ENCODE measurements around the gene SERF2. TPM values are rescaled to one million over a fixed set of nuclear protein-coding genes. Genes with fewer than 3 reads are reported as not detected.
A peak's percentile ranks its signal among the peaks of the same experiment; 100 is the strongest.

SERF2 gene
- total and polyA plus RNA-seq, 8 donors = 276 to 3,403 (median 997) TPM

- DNase-seq = peak in 1 of 2 donors; percentile 30
- Histone ChIP-seq H3K4me3 (peak overlapping the region; percentile 63 to 99 (median 86)), H3K9me3 (no peaks in the 10 kb centered on the region), H3K27ac (peak overlapping the region; percentile 94 to 99 (median 99)), H3K27me3 (no peaks in the 10 kb centered on the region), H3K36me3 (peaks cover 30 to 55% (median 51%) of the 10 kb centered on the region in 4 donors), H3K4me1 (peaks cover 31 to 64% (median 59%) of the 10 kb centered on the region in 4 donors)
- WGBS, 5 donors = 66 to 75% (median 68%) methylated on average over 10 of the region's 10 CpGs
- intact Hi-C loops (cut with DNase I; ENCODE audit: low total_unique reads) = no loop called here
- TF ChIP-seq POLR2AphosphoS5 (IDR thresholded peaks at IDR 0.05) (no peak), CTCF (IDR thresholded peaks at IDR 0.05) (no peak), POLR2A (IDR thresholded peaks at IDR 0.05) (no peak), EP300 (IDR thresholded peaks at IDR 0.05) (no peak)
Observed at GRCh38 chr15:43793647-43794046, 1.5 kb downstream of the SERF2 start.

GRCh38 chr15:43794269-43795037 lies 2.3 kb downstream of the SERF2 start:
- WGBS, 5 donors = 72 to 78% (median 74%) methylated on average over 9 of the region's 9 CpGs
- Histone ChIP-seq H3K27ac (peak overlapping the region; percentile 49 to 99 (median 99)), H3K36me3 (peaks cover 36 to 63% (median 59%) of the 10 kb centered on the region in 4 donors), H3K9me3 (no peaks in the 10 kb centered on the region), H3K4me1 (peaks cover 37 to 72% (median 67%) of the 10 kb centered on the region in 4 donors), H3K27me3 (no peaks in the 10 kb centered on the region), H3K4me3 (peak overlapping the region in 3 of 4 donors; percentile 63 to 89 (median 82))
- TF ChIP-seq EP300 (IDR thresholded peaks at IDR 0.05) = no peak
- TF ChIP-seq CTCF (IDR thresholded peaks at IDR 0.05) = no peak
- no peak for TF ChIP-seq POLR2AphosphoS5 (IDR thresholded peaks at IDR 0.05)
- TF ChIP-seq POLR2A (IDR thresholded peaks at IDR 0.05) = no peak
- intact Hi-C loops (cut with DNase I; ENCODE audit: low total_unique reads) = no loop called here
- DNase-seq = peak in 1 of 2 donors; percentile 54

- TF ChIP-seq EP300 (IDR thresholded peaks at IDR 0.05) = no peak
- no peak for TF ChIP-seq POLR2A (IDR thresholded peaks at IDR 0.05)
- no peak for TF ChIP-seq CTCF (IDR thresholded peaks at IDR 0.05)
- TF ChIP-seq POLR2AphosphoS5 (IDR thresholded peaks at IDR 0.05) = no peak
- 83 to 96% (median 93%) methylated on average over 2 of the region's 2 CpGs for WGBS, 5 donors
- H3K4me1 ChIP-seq = peaks cover 45 to 79% (median 74%) of the 10 kb centered on the region in 4 donors
Observed at GRCh38 chr15:43795197-43795596, 3.1 kb downstream of the SERF2 start.

GRCh38 chr15:43795997-43796396 lies 3.9 kb downstream of the SERF2 start:
- TF ChIP-seq EP300 (IDR thresholded peaks at IDR 0.05) (no peak), POLR2A (IDR thresholded peaks at IDR 0.05) (no peak), CTCF (IDR thresholded peaks at IDR 0.05) (no peak), POLR2AphosphoS5 (IDR thresholded peaks at IDR 0.05) (no peak)
- Histone ChIP-seq H3K9me3 (no peaks in the 10 kb centered on the region), H3K27ac (peak overlapping the region in 4 of 5 donors; percentile 95 to 99 (median 99)), H3K4me3 (no peak overlapping the region), H3K27me3 (no peaks in the 10 kb centered on the region), H3K4me1 (peaks cover 46 to 84% (median 78%) of the 10 kb centered on the region in 4 donors), H3K36me3 (peaks cover 40 to 68% (median 62%) of the 10 kb centered on the region in 4 donors)
- intact Hi-C loops (cut with DNase I; ENCODE audit: low total_unique reads) = no loop called here
- DNase-seq = no peak

More at GRCh38 chr15:43795197-43795596, 3.1 kb downstream of the SERF2 start:
- intact Hi-C loops (cut with DNase I; ENCODE audit: low total_unique reads) = no loop called here
- no peak for DNase-seq
- no peaks in the 10 kb centered on the region for H3K27me3 ChIP-seq
- peak overlapping the region; percentile 49 to 99 (median 99) for H3K27ac ChIP-seq
- no peak overlapping the region for H3K4me3 ChIP-seq
- H3K9me3 ChIP-seq = no peaks in the 10 kb centered on the region
- H3K36me3 ChIP-seq = peaks cover 40 to 68% (median 62%) of the 10 kb centered on the region in 4 donors
